Liver (tissue), 9 donors: Measurements from ENCODE around the gene LMF1. TPM values are rescaled to one million over a fixed set of nuclear protein-coding genes. Genes with fewer than 3 reads are reported as not detected.

Source experiments
- DNase-seq: peaks from one replicate; pipeline ENCODE4 v3.0.0-alpha.2; 2017; ENCODE audit warnings: low spot score
- H3K27ac ChIP-seq, 2 donors: one replicate each; pipeline ENCODE4 v1.7.0; 2013; ENCODE audit warnings: inconsistent platforms in 2 of 2, low read length in 2 of 2, control low read depth in 1 of 2, low read depth in 1 of 2, mild to moderate bottlenecking in 1 of 2
- H3K27me3 ChIP-seq, 4 donors: one replicate each; pipeline versions ENCODE4 v1.6.1 to v1.7.0; 2013; ENCODE audit warnings: low read length in 3 of 4, inconsistent platforms in 1 of 4, mild to moderate bottlenecking in 1 of 4, moderate library complexity in 1 of 4; ENCODE audit not compliant: control insufficient read depth in 4 of 4, insufficient read depth in 4 of 4
- H3K36me3 ChIP-seq, 4 donors: one replicate each; pipeline versions ENCODE4 v1.6.1 to v1.7.0; 2013; ENCODE audit warnings: low read length in 3 of 4, mild to moderate bottlenecking in 3 of 4, low read depth in 1 of 4, moderate library complexity in 1 of 4; ENCODE audit not compliant: control insufficient read depth in 4 of 4, insufficient read depth in 3 of 4
- H3K4me1 ChIP-seq, 4 donors: one replicate each; pipeline versions ENCODE4 v1.6.1 to v1.7.0; 2013; ENCODE audit warnings: low read length in 3 of 4, mild to moderate bottlenecking in 3 of 4, moderate library complexity in 1 of 4; ENCODE audit not compliant: control insufficient read depth in 4 of 4, insufficient read depth in 4 of 4
- H3K4me3 ChIP-seq, 3 donors: one replicate each; pipeline versions ENCODE4 v1.6.1 to v1.7.0; 2013; ENCODE audit warnings: low read length in 3 of 3, control low read depth in 1 of 3, low read depth in 1 of 3, mild to moderate bottlenecking in 1 of 3
- H3K9ac ChIP-seq, 2 donors: one replicate each; pipeline ENCODE4 v1.7.0; 2013; ENCODE audit warnings: low read length in 2 of 2, mild to moderate bottlenecking in 2 of 2, moderate library complexity in 2 of 2, control low read depth in 1 of 2, low read depth in 1 of 2
- H3K9me3 ChIP-seq, 4 donors: one replicate each; pipeline versions ENCODE4 v1.6.1 to v1.7.0; 2013; ENCODE audit warnings: low read length in 3 of 4; ENCODE audit not compliant: control insufficient read depth in 4 of 4
- EGR1 ChIP-seq, 2 donors: IDR thresholded peaks; 2 replicates each; pipeline ENCODE4 v1.6.1; 2016 to 2018; ENCODE audit warnings: antibody characterized with exemption in 2 of 2, low read depth in 2 of 2
- FOXA1 ChIP-seq: IDR thresholded peaks from 2 replicates; pipeline ENCODE4 v1.6.1; 2016; ENCODE audit warnings: antibody characterized with exemption
- FOXA2 ChIP-seq: IDR thresholded peaks from 2 replicates; pipeline ENCODE4 v1.6.1; 2016; ENCODE audit warnings: antibody characterized with exemption
- GABPA ChIP-seq, 2 donors: IDR thresholded peaks in 1 of 2; conservative IDR thresholded peaks in 1 of 2; 2 replicates each; pipeline ENCODE4 v1.6.1; 2016; ENCODE audit warnings: antibody characterized with exemption in 2 of 2, mild to moderate bottlenecking in 1 of 2, moderate library complexity in 1 of 2
- HNF4A ChIP-seq, 2 donors: conservative IDR thresholded peaks; 2 replicates each; pipeline ENCODE4 v1.6.1; 2016; ENCODE audit warnings: antibody characterized with exemption in 2 of 2, mild to moderate bottlenecking in 2 of 2
- HNF4G ChIP-seq: IDR thresholded peaks from 2 replicates; pipeline ENCODE4 v1.6.1; 2016; ENCODE audit warnings: antibody characterized with exemption
- JUND ChIP-seq, 2 donors: IDR thresholded peaks; 2 replicates each; pipeline ENCODE4 v1.6.1; 2016; ENCODE audit warnings: antibody characterized with exemption in 2 of 2
- NR2F2 ChIP-seq: IDR thresholded peaks from 2 replicates; pipeline ENCODE4 v1.6.1; 2016; ENCODE audit warnings: antibody characterized with exemption
- RAD21 ChIP-seq, 2 donors: IDR thresholded peaks; 2 replicates each; pipeline ENCODE4 v1.6.1; 2016; ENCODE audit warnings: antibody characterized with exemption in 2 of 2, mild to moderate bottlenecking in 2 of 2
- RXRA ChIP-seq, 2 donors: IDR thresholded peaks; 2 replicates each; pipeline ENCODE4 v1.6.1; 2017 to 2018; ENCODE audit warnings: antibody characterized with exemption in 2 of 2, mild to moderate bottlenecking in 1 of 2
- SP1 ChIP-seq: IDR thresholded peaks from 2 replicates; pipeline ENCODE4 v1.6.1; 2018; ENCODE audit warnings: antibody characterized with exemption, mild to moderate bottlenecking
- TAF1 ChIP-seq: conservative IDR thresholded peaks from 2 replicates; pipeline ENCODE4 v1.6.1; 2016; ENCODE audit warnings: antibody characterized with exemption, mild to moderate bottlenecking
- YY1 ChIP-seq: IDR thresholded peaks from 2 replicates; pipeline ENCODE4 v1.6.1; 2016; ENCODE audit warnings: antibody characterized with exemption, mild to moderate bottlenecking
- WGBS: extraction: QIAGEN DNeasy Blood & Tissue Kit; methylation state at CpG from one replicate; pipeline ENCODE4 v1.1.7; 2013; 5-methylcytosine and 5-hydroxymethylcytosine counted together
- polyA plus RNA-seq, 2 donors: library from polyadenylated mRNA; stranded (reverse) in 1 of 2; unstranded in 1 of 2; fragments of 200-250 nt in 1 of 2; fragments of >200 nt in 1 of 2; fragmentation: Nextera tagmentation in 1 of 2; extraction: Ambion mirVana in 1 of 2; gene quantifications; one replicate each; pipeline versions ENCODE4 v1.2.1 to v1.2.3, GENCODE V29; 2013 to 2015
- total RNA-seq, 2 donors: library from RNA; depleted of rRNA; stranded (reverse); fragments of >200 nt; gene quantifications; one replicate each; pipeline ENCODE4 v1.2.3, GENCODE V29; 2014
- TF ChIP-seq, protein P1 (sequence below): IDR thresholded peaks from 2 replicates; pipeline ENCODE4 v1.6.1; 2016; ENCODE audit warnings: antibody characterized with exemption
- TF ChIP-seq, protein P2 (sequence below): IDR thresholded peaks from 2 replicates; pipeline ENCODE4 v1.6.1; 2016; ENCODE audit warnings: antibody characterized with exemption, mild to moderate bottlenecking
- TF ChIP-seq, protein P3 (sequence below): fragments of 150-350 bp; IDR thresholded peaks from 2 replicates; pipeline ENCODE4 v1.5.1; 2017; ENCODE audit warnings: improper control_type of control experiment, low read depth, low read length; ENCODE audit not compliant: missing input control
- TF ChIP-seq, protein P4 (sequence below): IDR thresholded peaks from 2 replicates; pipeline ENCODE4 v1.6.1; 2016; ENCODE audit warnings: antibody characterized with exemption
- TF ChIP-seq, protein P5 (sequence below): IDR thresholded peaks from 2 replicates; pipeline ENCODE4 v1.6.1; 2016; ENCODE audit warnings: antibody characterized with exemption
- donor health status: healthy.
- donor health status: healthy.
- donor health status: healthy.
- donor health status: healthy.
- donor health status: healthy.

LMF1 gene
- total and polyA plus RNA-seq, 4 donors = 8.8 to 24.3 (median 12.6) TPM

DNA sequence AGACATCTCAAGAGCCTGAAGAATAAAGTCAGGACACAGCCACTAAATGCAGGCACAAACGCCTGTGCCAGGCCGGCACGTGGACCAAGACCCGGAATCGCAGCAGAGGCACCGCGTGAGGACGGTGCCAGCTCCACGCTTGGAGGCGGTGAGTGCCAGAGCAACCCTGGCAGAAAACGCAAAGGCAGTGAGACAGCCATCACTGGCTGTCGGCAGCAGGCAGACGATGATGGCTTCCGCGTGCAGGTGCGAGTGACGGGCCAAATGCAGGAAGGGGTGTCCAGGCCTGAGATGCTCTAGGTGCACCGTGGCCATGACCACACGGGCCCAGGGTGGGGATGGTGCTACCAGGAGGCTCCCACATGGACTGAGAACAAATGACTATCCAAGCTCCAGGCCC is 78.8 kb downstream of the LMF1 start:
- no peak overlapping the region for H3K27ac ChIP-seq
- H3K4me3 ChIP-seq = no peak overlapping the region
- no peak overlapping the region for H3K9ac ChIP-seq
- no peak for DNase-seq
- H3K27me3 ChIP-seq = no peaks in the 10 kb centered on the region
- TF ChIP-seq TAF1 (no peak), RAD21 (IDR thresholded peaks at IDR 0.05) (no peak), SP1 (no peak), EGR1 (IDR thresholded peaks at IDR 0.05; ENCODE audit: low read depth in 2 of 2) (no peak), YY1 (no peak), FOXA2 (no peak), FOXA1 (no peak), RXRA (IDR thresholded peaks at IDR 0.05) (no peak), GABPA (IDR thresholded peaks at IDR 0.05 in 1 of 2, conservative IDR thresholded peaks at IDR 0.05 in 1 of 2) (no peak), NR2F2 (no peak), JUND (IDR thresholded peaks at IDR 0.05) (no peak), HNF4G (no peak), HNF4A (conservative IDR thresholded peaks at IDR 0.05) (no peak)
- TF ChIP-seq, protein P1, sequence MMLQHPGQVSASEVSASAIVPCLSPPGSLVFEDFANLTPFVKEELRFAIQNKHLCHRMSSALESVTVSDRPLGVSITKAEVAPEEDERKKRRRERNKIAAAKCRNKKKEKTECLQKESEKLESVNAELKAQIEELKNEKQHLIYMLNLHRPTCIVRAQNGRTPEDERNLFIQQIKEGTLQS = no peak
- TF ChIP-seq, protein P2, sequence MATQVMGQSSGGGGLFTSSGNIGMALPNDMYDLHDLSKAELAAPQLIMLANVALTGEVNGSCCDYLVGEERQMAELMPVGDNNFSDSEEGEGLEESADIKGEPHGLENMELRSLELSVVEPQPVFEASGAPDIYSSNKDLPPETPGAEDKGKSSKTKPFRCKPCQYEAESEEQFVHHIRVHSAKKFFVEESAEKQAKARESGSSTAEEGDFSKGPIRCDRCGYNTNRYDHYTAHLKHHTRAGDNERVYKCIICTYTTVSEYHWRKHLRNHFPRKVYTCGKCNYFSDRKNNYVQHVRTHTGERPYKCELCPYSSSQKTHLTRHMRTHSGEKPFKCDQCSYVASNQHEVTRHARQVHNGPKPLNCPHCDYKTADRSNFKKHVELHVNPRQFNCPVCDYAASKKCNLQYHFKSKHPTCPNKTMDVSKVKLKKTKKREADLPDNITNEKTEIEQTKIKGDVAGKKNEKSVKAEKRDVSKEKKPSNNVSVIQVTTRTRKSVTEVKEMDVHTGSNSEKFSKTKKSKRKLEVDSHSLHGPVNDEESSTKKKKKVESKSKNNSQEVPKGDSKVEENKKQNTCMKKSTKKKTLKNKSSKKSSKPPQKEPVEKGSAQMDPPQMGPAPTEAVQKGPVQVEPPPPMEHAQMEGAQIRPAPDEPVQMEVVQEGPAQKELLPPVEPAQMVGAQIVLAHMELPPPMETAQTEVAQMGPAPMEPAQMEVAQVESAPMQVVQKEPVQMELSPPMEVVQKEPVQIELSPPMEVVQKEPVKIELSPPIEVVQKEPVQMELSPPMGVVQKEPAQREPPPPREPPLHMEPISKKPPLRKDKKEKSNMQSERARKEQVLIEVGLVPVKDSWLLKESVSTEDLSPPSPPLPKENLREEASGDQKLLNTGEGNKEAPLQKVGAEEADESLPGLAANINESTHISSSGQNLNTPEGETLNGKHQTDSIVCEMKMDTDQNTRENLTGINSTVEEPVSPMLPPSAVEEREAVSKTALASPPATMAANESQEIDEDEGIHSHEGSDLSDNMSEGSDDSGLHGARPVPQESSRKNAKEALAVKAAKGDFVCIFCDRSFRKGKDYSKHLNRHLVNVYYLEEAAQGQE = no peak
- TF ChIP-seq, protein P3, sequence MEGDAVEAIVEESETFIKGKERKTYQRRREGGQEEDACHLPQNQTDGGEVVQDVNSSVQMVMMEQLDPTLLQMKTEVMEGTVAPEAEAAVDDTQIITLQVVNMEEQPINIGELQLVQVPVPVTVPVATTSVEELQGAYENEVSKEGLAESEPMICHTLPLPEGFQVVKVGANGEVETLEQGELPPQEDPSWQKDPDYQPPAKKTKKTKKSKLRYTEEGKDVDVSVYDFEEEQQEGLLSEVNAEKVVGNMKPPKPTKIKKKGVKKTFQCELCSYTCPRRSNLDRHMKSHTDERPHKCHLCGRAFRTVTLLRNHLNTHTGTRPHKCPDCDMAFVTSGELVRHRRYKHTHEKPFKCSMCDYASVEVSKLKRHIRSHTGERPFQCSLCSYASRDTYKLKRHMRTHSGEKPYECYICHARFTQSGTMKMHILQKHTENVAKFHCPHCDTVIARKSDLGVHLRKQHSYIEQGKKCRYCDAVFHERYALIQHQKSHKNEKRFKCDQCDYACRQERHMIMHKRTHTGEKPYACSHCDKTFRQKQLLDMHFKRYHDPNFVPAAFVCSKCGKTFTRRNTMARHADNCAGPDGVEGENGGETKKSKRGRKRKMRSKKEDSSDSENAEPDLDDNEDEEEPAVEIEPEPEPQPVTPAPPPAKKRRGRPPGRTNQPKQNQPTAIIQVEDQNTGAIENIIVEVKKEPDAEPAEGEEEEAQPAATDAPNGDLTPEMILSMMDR = no peak
- TF ChIP-seq, protein P4, sequence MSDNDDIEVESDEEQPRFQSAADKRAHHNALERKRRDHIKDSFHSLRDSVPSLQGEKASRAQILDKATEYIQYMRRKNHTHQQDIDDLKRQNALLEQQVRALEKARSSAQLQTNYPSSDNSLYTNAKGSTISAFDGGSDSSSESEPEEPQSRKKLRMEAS = no peak
- TF ChIP-seq, protein P5, sequence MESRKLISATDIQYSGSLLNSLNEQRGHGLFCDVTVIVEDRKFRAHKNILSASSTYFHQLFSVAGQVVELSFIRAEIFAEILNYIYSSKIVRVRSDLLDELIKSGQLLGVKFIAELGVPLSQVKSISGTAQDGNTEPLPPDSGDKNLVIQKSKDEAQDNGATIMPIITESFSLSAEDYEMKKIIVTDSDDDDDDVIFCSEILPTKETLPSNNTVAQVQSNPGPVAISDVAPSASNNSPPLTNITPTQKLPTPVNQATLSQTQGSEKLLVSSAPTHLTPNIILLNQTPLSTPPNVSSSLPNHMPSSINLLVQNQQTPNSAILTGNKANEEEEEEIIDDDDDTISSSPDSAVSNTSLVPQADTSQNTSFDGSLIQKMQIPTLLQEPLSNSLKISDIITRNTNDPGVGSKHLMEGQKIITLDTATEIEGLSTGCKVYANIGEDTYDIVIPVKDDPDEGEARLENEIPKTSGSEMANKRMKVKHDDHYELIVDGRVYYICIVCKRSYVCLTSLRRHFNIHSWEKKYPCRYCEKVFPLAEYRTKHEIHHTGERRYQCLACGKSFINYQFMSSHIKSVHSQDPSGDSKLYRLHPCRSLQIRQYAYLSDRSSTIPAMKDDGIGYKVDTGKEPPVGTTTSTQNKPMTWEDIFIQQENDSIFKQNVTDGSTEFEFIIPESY = no peak
- H3K36me3 ChIP-seq = peaks cover 0 to 9% (median 1%) of the 10 kb centered on the region in 4 donors
- H3K4me1 ChIP-seq = no peaks in the 10 kb centered on the region
- H3K9me3 ChIP-seq = no peaks in the 10 kb centered on the region
- WGBS = 95% methylated on average over 19 of the region's 19 CpGs
